ENCODE results near the gene ELOVL1. TPM values are rescaled to one million over a fixed set of nuclear protein-coding genes. Genes with fewer than 3 reads are reported as not detected.
A peak's percentile ranks its signal among the peaks of the same experiment; 100 is the strongest.

ELOVL1 gene
- total and polyA plus RNA-seq, 2 of the 13 experiments (the other 11 are each of a cell fraction or from before 2014, with no cell fraction given) = 55.2 to 77.4 TPM

- no peak for TF ChIP-seq ZBTB39 (CRISPR knock-in tag; IDR thresholded peaks at IDR 0.05)
- peak; percentile 75; the same call in 1 of the 2 replicates for TF ChIP-seq MYPOP (CRISPR knock-in tag; IDR thresholded peaks at IDR 0.05)
- TF ChIP-seq HNRNPH1 (optimal IDR thresholded peaks at IDR 0.05; ENCODE audit: low read depth, low read length) = no peak
- TF ChIP-seq, protein P1, sequence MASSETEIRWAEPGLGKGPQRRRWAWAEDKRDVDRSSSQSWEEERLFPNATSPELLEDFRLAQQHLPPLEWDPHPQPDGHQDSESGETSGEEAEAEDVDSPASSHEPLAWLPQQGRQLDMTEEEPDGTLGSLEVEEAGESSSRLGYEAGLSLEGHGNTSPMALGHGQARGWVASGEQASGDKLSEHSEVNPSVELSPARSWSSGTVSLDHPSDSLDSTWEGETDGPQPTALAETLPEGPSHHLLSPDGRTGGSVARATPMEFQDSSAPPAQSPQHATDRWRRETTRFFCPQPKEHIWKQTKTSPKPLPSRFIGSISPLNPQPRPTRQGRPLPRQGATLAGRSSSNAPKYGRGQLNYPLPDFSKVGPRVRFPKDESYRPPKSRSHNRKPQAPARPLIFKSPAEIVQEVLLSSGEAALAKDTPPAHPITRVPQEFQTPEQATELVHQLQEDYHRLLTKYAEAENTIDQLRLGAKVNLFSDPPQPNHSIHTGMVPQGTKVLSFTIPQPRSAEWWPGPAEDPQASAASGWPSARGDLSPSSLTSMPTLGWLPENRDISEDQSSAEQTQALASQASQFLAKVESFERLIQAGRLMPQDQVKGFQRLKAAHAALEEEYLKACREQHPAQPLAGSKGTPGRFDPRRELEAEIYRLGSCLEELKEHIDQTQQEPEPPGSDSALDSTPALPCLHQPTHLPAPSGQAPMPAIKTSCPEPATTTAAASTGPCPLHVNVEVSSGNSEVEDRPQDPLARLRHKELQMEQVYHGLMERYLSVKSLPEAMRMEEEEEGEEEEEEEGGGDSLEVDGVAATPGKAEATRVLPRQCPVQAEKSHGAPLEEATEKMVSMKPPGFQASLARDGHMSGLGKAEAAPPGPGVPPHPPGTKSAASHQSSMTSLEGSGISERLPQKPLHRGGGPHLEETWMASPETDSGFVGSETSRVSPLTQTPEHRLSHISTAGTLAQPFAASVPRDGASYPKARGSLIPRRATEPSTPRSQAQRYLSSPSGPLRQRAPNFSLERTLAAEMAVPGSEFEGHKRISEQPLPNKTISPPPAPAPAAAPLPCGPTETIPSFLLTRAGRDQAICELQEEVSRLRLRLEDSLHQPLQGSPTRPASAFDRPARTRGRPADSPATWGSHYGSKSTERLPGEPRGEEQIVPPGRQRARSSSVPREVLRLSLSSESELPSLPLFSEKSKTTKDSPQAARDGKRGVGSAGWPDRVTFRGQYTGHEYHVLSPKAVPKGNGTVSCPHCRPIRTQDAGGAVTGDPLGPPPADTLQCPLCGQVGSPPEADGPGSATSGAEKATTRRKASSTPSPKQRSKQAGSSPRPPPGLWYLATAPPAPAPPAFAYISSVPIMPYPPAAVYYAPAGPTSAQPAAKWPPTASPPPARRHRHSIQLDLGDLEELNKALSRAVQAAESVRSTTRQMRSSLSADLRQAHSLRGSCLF (CRISPR knock-in tag; IDR thresholded peaks at IDR 0.05; ENCODE audit: borderline replicate concordance) = no peak
- TF ChIP-seq BHLHE40 (IDR thresholded peaks at IDR 0.05; ENCODE audit: low read length) = peak; percentile 25; the same call in 1 of the 2 replicates
- TF ChIP-seq ZNF878 (CRISPR knock-in tag; IDR thresholded peaks at IDR 0.05) = no peak
- TF ChIP-seq, protein P2, sequence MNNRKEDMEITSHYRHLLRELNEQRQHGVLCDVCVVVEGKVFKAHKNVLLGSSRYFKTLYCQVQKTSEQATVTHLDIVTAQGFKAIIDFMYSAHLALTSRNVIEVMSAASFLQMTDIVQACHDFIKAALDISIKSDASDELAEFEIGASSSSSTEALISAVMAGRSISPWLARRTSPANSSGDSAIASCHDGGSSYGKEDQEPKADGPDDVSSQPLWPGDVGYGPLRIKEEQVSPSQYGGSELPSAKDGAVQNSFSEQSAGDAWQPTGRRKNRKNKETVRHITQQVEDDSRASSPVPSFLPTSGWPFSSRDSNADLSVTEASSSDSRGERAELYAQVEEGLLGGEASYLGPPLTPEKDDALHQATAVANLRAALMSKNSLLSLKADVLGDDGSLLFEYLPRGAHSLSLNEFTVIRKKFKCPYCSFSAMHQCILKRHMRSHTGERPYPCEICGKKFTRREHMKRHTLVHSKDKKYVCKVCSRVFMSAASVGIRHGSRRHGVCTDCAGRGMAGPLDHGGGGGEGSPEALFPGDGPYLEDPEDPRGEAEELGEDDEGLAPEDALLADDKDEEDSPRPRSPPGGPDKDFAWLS (CRISPR knock-in tag; IDR thresholded peaks at IDR 0.05; ENCODE audit: borderline replicate concordance) = no peak
- TF ChIP-seq MAZ (IDR thresholded peaks at IDR 0.05; ENCODE audit: borderline replicate concordance, low read depth, low read length) = 0 out of 2 replicates have a peak, but pooled peaks have one; percentile 35
- peak; percentile 88 for TF ChIP-seq MAZ (CRISPR knock-in tag; IDR thresholded peaks at IDR 0.05; ENCODE audit: low read depth)
- TF ChIP-seq HNRNPLL (IDR thresholded peaks at IDR 0.05; ENCODE audit: low read depth, low read length, poor library complexity, severe bottlenecking) = peak; percentile 56
- TF ChIP-seq KAT7 (CRISPR knock-in tag; IDR thresholded peaks at IDR 0.05; ENCODE audit: borderline replicate concordance) = peak; percentile 39; the same call in 1 of the 2 replicates
- TF ChIP-seq KDM4B (CRISPR knock-in tag; IDR thresholded peaks at IDR 0.05) = peak; percentile 58; the same call in 1 of the 2 replicates
- no peak for TF ChIP-seq NR2F2 (IDR thresholded peaks at IDR 0.05; ENCODE audit: borderline replicate concordance, low read depth)
- peak; percentile 81; the same call in 1 of the 2 replicates for TF ChIP-seq UBTF (CRISPR knock-in tag; IDR thresholded peaks at IDR 0.05)
- peak; percentile 62; the same call in 1 of the 2 replicates for TF ChIP-seq SATB2 (CRISPR knock-in tag; IDR thresholded peaks at IDR 0.05)
These were observed 18.8 kb downstream of the ELOVL1 start (continued) for GRCh38 chr1:43348809-43349593.
